Measurements from ENCODE around the gene ENTPD8.

The ENTPD8 gene

GRCh38 chr9:137435980-137436760, 5.0 kb downstream of the ENTPD8 start:
- no peaks in the 10 kb centered on the region for H3K36me3 ChIP-seq (ENCODE audit: control insufficient read depth in 1 of 2, insufficient read depth in 2 of 2, low read length in 2 of 2)
- no peaks in the 10 kb centered on the region for H3K27me3 ChIP-seq (ENCODE audit: control insufficient read depth in 1 of 2, insufficient read depth in 2 of 2, low read length in 2 of 2)
- H3K9me3 ChIP-seq (ENCODE audit: control insufficient read depth in 1 of 2, low read length in 2 of 2): no peaks in the 10 kb centered on the region
- H3K4me1 ChIP-seq (ENCODE audit: control insufficient read depth in 1 of 2, insufficient read depth in 2 of 2, low read length in 2 of 2): peaks cover 13 to 23% of the 10 kb centered on the region in 2 donors
- peak overlapping the region in 1 of 2 donors; percentile 25 for H3K9ac ChIP-seq (ENCODE audit: low read depth in 1 of 2, low read length in 2 of 2)
- peak overlapping the region; percentile 28 to 50 for H3K4me3 ChIP-seq (ENCODE audit: low read depth in 1 of 2, low read length in 2 of 2)
- no peak overlapping the region for H3K27ac ChIP-seq (ENCODE audit: low read depth, low read length)

- H3K27me3 ChIP-seq (ENCODE audit: control insufficient read depth in 1 of 2, insufficient read depth in 2 of 2, low read length in 2 of 2): no peaks in the 10 kb centered on the region
- H3K36me3 ChIP-seq (ENCODE audit: control insufficient read depth in 1 of 2, insufficient read depth in 2 of 2, low read length in 2 of 2): no peaks in the 10 kb centered on the region
- H3K9me3 ChIP-seq (ENCODE audit: control insufficient read depth in 1 of 2, low read length in 2 of 2): no peaks in the 10 kb centered on the region
- H3K9ac ChIP-seq (ENCODE audit: low read depth in 1 of 2, low read length in 2 of 2): peak overlapping the region; percentile 6 to 18
- H3K4me3 ChIP-seq (ENCODE audit: low read depth in 1 of 2, low read length in 2 of 2): no peak overlapping the region
- H3K4me1 ChIP-seq (ENCODE audit: control insufficient read depth in 1 of 2, insufficient read depth in 2 of 2, low read length in 2 of 2): peaks cover 15 to 27% of the 10 kb centered on the region in 2 donors
- no peak overlapping the region for H3K27ac ChIP-seq (ENCODE audit: low read depth, low read length)
These were observed 5.7 kb downstream of the ENTPD8 start for GRCh38 chr9:137435381-137435891.

GRCh38 chr9:137434498-137435380, 6.4 kb downstream of the ENTPD8 start:
- Histone ChIP-seq H3K27ac (ENCODE audit: low read depth, low read length) (no peak overlapping the region), H3K27me3 (ENCODE audit: control insufficient read depth in 1 of 2, insufficient read depth in 2 of 2, low read length in 2 of 2) (no peaks in the 10 kb centered on the region), H3K4me1 (ENCODE audit: control insufficient read depth in 1 of 2, insufficient read depth in 2 of 2, low read length in 2 of 2) (peaks cover 19 to 34% of the 10 kb centered on the region in 2 donors), H3K9ac (ENCODE audit: low read depth in 1 of 2, low read length in 2 of 2) (no peak overlapping the region), H3K9me3 (ENCODE audit: control insufficient read depth in 1 of 2, low read length in 2 of 2) (no peaks in the 10 kb centered on the region), H3K4me3 (ENCODE audit: low read depth in 1 of 2, low read length in 2 of 2) (no peak overlapping the region), H3K36me3 (ENCODE audit: control insufficient read depth in 1 of 2, insufficient read depth in 2 of 2, low read length in 2 of 2) (no peaks in the 10 kb centered on the region)

GRCh38 chr9:137433916-137434431, 7.2 kb downstream of the ENTPD8 start:
- Histone ChIP-seq H3K4me1 (ENCODE audit: control insufficient read depth in 1 of 2, insufficient read depth in 2 of 2, low read length in 2 of 2) (peaks cover 19 to 37% of the 10 kb centered on the region in 2 donors), H3K4me3 (ENCODE audit: low read depth in 1 of 2, low read length in 2 of 2) (no peak overlapping the region), H3K9me3 (ENCODE audit: control insufficient read depth in 1 of 2, low read length in 2 of 2) (no peaks in the 10 kb centered on the region), H3K27ac (ENCODE audit: low read depth, low read length) (no peak overlapping the region), H3K9ac (ENCODE audit: low read depth in 1 of 2, low read length in 2 of 2) (no peak overlapping the region), H3K36me3 (ENCODE audit: control insufficient read depth in 1 of 2, insufficient read depth in 2 of 2, low read length in 2 of 2) (no peaks in the 10 kb centered on the region), H3K27me3 (ENCODE audit: control insufficient read depth in 1 of 2, insufficient read depth in 2 of 2, low read length in 2 of 2) (no peaks in the 10 kb centered on the region)

- Histone ChIP-seq H3K27ac (ENCODE audit: low read depth, low read length) (no peak overlapping the region), H3K4me3 (ENCODE audit: low read depth in 1 of 2, low read length in 2 of 2) (no peak overlapping the region), H3K9me3 (ENCODE audit: control insufficient read depth in 1 of 2, low read length in 2 of 2) (no peaks in the 10 kb centered on the region), H3K9ac (ENCODE audit: low read depth in 1 of 2, low read length in 2 of 2) (no peak overlapping the region), H3K36me3 (ENCODE audit: control insufficient read depth in 1 of 2, insufficient read depth in 2 of 2, low read length in 2 of 2) (no peaks in the 10 kb centered on the region), H3K4me1 (ENCODE audit: control insufficient read depth in 1 of 2, insufficient read depth in 2 of 2, low read length in 2 of 2) (peaks cover 19 to 37% of the 10 kb centered on the region in 2 donors), H3K27me3 (ENCODE audit: control insufficient read depth in 1 of 2, insufficient read depth in 2 of 2, low read length in 2 of 2) (no peaks in the 10 kb centered on the region)
These were observed 7.7 kb downstream of the ENTPD8 start for GRCh38 chr9:137433349-137433915.

- no peak overlapping the region for H3K27ac ChIP-seq (ENCODE audit: low read depth, low read length)
- H3K27me3 ChIP-seq (ENCODE audit: control insufficient read depth in 1 of 2, insufficient read depth in 2 of 2, low read length in 2 of 2): no peaks in the 10 kb centered on the region
- no peaks in the 10 kb centered on the region for H3K9me3 ChIP-seq (ENCODE audit: control insufficient read depth in 1 of 2, low read length in 2 of 2)
- H3K9ac ChIP-seq (ENCODE audit: low read depth in 1 of 2, low read length in 2 of 2): no peak overlapping the region
- no peaks in the 10 kb centered on the region for H3K36me3 ChIP-seq (ENCODE audit: control insufficient read depth in 1 of 2, insufficient read depth in 2 of 2, low read length in 2 of 2)
- peaks cover 19 to 37% of the 10 kb centered on the region in 2 donors for H3K4me1 ChIP-seq (ENCODE audit: control insufficient read depth in 1 of 2, insufficient read depth in 2 of 2, low read length in 2 of 2)
- H3K4me3 ChIP-seq (ENCODE audit: low read depth in 1 of 2, low read length in 2 of 2): no peak overlapping the region
These were observed 8.3 kb downstream of the ENTPD8 start for GRCh38 chr9:137432687-137433348.

GRCh38 chr9:137431416-137431931, 9.7 kb downstream of the ENTPD8 start:
- peaks cover 16 to 25% of the 10 kb centered on the region in 2 donors for H3K4me1 ChIP-seq (ENCODE audit: control insufficient read depth in 1 of 2, insufficient read depth in 2 of 2, low read length in 2 of 2)
- no peak overlapping the region for H3K27ac ChIP-seq (ENCODE audit: low read depth, low read length)
- H3K4me3 ChIP-seq (ENCODE audit: low read depth in 1 of 2, low read length in 2 of 2): no peak overlapping the region
- H3K27me3 ChIP-seq (ENCODE audit: control insufficient read depth in 1 of 2, insufficient read depth in 2 of 2, low read length in 2 of 2): no peaks in the 10 kb centered on the region
- H3K36me3 ChIP-seq (ENCODE audit: control insufficient read depth in 1 of 2, insufficient read depth in 2 of 2, low read length in 2 of 2): no peaks in the 10 kb centered on the region
- no peak overlapping the region for H3K9ac ChIP-seq (ENCODE audit: low read depth in 1 of 2, low read length in 2 of 2)
- no peaks in the 10 kb centered on the region for H3K9me3 ChIP-seq (ENCODE audit: control insufficient read depth in 1 of 2, low read length in 2 of 2)

GRCh38 chr9:137430723-137431415, 10.3 kb downstream of the ENTPD8 start:
- Histone ChIP-seq H3K36me3 (ENCODE audit: control insufficient read depth in 1 of 2, insufficient read depth in 2 of 2, low read length in 2 of 2) (no peaks in the 10 kb centered on the region), H3K27ac (ENCODE audit: low read depth, low read length) (no peak overlapping the region), H3K4me1 (ENCODE audit: control insufficient read depth in 1 of 2, insufficient read depth in 2 of 2, low read length in 2 of 2) (peaks cover 10 to 19% of the 10 kb centered on the region in 2 donors), H3K9ac (ENCODE audit: low read depth in 1 of 2, low read length in 2 of 2) (no peak overlapping the region), H3K9me3 (ENCODE audit: control insufficient read depth in 1 of 2, low read length in 2 of 2) (no peaks in the 10 kb centered on the region), H3K4me3 (ENCODE audit: low read depth in 1 of 2, low read length in 2 of 2) (no peak overlapping the region), H3K27me3 (ENCODE audit: control insufficient read depth in 1 of 2, insufficient read depth in 2 of 2, low read length in 2 of 2) (no peaks in the 10 kb centered on the region)

Data from duodenal mucosa (tissue), 2 donors.